ENCODE measurements around the gene OLIG3.

The OLIG3 gene

DNA sequence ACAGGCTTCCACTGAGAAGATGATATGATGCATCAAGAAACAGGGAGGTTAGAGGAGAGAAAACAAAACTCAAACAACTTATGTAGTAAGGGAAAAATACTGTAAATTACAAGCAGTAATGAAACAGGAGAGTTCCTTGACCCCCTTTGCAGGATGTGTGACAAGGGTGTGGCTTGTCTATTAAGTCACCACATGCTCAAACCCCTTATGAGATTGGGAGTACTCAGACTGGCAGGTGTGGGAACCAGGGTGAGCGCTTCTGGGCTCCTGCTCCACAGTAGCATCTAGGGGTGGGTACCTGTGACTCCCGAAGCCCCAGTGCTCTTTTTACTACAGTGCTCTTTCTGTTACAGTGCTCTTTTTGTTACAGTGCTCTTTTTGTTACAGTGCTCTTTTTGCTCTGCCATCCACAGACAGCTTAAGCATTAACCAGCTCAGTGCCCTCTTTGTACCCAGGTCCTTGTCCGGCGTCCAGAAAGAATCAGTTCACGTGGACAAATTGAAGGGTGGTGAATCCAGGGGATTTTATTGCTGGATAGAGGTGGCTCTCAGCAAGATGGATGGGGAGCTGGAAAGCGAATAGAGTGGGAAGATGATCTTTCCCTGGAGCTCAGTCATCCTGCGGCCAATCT is 28.7 kb downstream of the OLIG3 start:
- no peak for DNase-seq

DNA sequence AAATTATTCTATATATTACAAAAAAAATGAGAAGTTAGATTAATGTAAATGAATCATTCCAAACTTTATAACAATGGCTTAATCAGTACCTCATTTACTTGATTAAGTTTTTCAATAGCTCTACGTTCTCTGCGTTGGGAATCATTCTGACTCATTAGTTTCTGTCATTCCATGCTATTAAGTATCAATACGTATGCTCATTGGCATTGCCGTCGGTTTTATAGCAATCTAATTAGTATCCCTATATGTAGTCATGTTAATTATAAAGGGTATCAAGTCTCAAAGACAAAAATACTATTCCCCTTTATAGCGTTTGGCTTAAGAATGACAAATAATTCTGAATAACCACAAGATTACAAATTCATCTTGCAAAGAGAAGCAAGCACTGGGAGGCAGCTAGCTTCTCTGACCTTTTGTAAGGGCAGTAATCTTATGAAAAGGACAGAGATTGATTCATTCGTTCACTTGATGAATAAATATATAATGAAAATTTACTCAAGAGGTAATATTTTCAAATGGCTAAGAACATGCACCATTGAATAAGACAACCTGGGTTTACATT is 41.8 kb downstream of the OLIG3 start:
- DNase-seq, result no peak

GRCh38 chr6:137443901-137444300 is 50.3 kb downstream of the OLIG3 start:
- DNase-seq, result no peak
